Peyer's patch (tissue), 4 donors: ENCODE data around the gene FAS.

Experiments
- POLR2A ChIP-seq, 2 donors: fragments of 450-650 bp; IDR thresholded peaks; one replicate each; pipeline ENCODE4 v1.5.1; 2017; ENCODE audit warnings: antibody characterized with exemption in 2 of 2, mild to moderate bottlenecking in 2 of 2, moderate library complexity in 2 of 2
- TF ChIP-seq, protein P1 (sequence below), 6 experiments: fragments of 450-650 bp in 4 of 6; fragments of 200-600 bp in 2 of 6; sonication (generic) in 1 of 6; IDR thresholded peaks; one replicate each; pipeline ENCODE4 v1.5.1; 2017 to 2019; ENCODE audit warnings: antibody characterized with exemption in 6 of 6, mild to moderate bottlenecking in 3 of 6, moderate library complexity in 1 of 6

DNA sequence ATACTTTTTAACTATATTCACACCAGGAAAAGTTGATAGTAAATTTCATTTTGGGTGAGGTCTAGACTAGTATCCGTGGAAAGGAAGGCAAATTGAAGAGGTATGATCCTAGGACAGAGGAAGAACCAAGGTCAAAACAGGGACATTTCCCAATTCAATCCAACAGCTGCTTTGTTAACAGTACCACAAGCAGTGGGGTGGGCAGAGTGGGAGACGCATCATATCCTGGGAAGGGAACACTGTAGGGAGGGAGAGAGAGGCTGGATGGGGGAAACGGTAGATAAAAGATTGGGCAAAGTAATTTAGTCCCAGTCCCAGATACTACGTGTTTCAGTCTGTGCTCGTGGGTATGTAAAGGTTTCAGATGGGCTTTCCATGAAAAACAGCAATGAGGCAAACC, 9.2 kb upstream of the FAS start:
- TF ChIP-seq, protein P1, sequence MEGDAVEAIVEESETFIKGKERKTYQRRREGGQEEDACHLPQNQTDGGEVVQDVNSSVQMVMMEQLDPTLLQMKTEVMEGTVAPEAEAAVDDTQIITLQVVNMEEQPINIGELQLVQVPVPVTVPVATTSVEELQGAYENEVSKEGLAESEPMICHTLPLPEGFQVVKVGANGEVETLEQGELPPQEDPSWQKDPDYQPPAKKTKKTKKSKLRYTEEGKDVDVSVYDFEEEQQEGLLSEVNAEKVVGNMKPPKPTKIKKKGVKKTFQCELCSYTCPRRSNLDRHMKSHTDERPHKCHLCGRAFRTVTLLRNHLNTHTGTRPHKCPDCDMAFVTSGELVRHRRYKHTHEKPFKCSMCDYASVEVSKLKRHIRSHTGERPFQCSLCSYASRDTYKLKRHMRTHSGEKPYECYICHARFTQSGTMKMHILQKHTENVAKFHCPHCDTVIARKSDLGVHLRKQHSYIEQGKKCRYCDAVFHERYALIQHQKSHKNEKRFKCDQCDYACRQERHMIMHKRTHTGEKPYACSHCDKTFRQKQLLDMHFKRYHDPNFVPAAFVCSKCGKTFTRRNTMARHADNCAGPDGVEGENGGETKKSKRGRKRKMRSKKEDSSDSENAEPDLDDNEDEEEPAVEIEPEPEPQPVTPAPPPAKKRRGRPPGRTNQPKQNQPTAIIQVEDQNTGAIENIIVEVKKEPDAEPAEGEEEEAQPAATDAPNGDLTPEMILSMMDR (IDR thresholded peaks at IDR 0.05) = no peak
- TF ChIP-seq POLR2A (IDR thresholded peaks at IDR 0.05) = no peak
